H9 (cell line): ENCODE measurements around the gene STK32B. TPM values are rescaled to one million over a fixed set of nuclear protein-coding genes. Genes with fewer than 3 reads are reported as not detected.

Experiments
- DNase-seq: peaks from one replicate; pipeline ENCODE4 v3.0.0-alpha.2; 2017
- H2AFZ ChIP-seq: one replicate; pipeline ENCODE4 v1.6.1; 2013; ENCODE audit warnings: mild to moderate bottlenecking, low read length, control low read depth, moderate library complexity
- H2AK5ac ChIP-seq: 2 replicates; pipeline ENCODE4 v1.6.1; 2013; ENCODE audit warnings: low read length, control low read depth, mixed read lengths; ENCODE audit not compliant: insufficient read length
- H2BK120ac ChIP-seq: one replicate; pipeline ENCODE4 v1.6.1; 2013; ENCODE audit warnings: low read depth, mild to moderate bottlenecking, low read length, control low read depth, inconsistent platforms; ENCODE audit not compliant: poor library complexity, severe bottlenecking
- H2BK12ac ChIP-seq: 2 replicates; pipeline ENCODE4 v1.6.1; 2013; ENCODE audit warnings: low read length, control low read depth, mixed read lengths, low read depth; ENCODE audit not compliant: insufficient read length
- H2BK15ac ChIP-seq: 2 replicates; pipeline ENCODE4 v1.6.1; 2013; ENCODE audit warnings: low read depth, low read length, control low read depth
- H2BK20ac ChIP-seq: one replicate; pipeline ENCODE4 v1.6.1; 2013; ENCODE audit warnings: low read depth, mild to moderate bottlenecking, low read length, control low read depth, inconsistent platforms; ENCODE audit not compliant: poor library complexity, severe bottlenecking
- H2BK5ac ChIP-seq: 2 replicates; pipeline ENCODE4 v1.6.1; 2013; ENCODE audit warnings: low read length, control low read depth, mixed read lengths; ENCODE audit not compliant: insufficient read length
- H3K14ac ChIP-seq: 2 replicates; pipeline ENCODE4 v1.6.1; 2013; ENCODE audit warnings: low read length, control low read depth; ENCODE audit not compliant: insufficient read depth
- H3K18ac ChIP-seq: 2 replicates; pipeline ENCODE4 v1.6.1; 2013; ENCODE audit warnings: low read depth, mild to moderate bottlenecking, mixed read lengths, low read length, control low read depth; ENCODE audit not compliant: insufficient read length
- H3K23ac ChIP-seq: 2 replicates; pipeline ENCODE4 v1.6.1; 2013; ENCODE audit warnings: low read length, control low read depth, mixed read lengths, low read depth; ENCODE audit not compliant: insufficient read length
- H3K23me2 ChIP-seq: 2 replicates; pipeline ENCODE4 v1.6.1; 2013; ENCODE audit warnings: low read depth, mild to moderate bottlenecking, mixed read lengths, low read length, control low read depth; ENCODE audit not compliant: insufficient read length, poor library complexity, severe bottlenecking
- H3K27ac ChIP-seq: 2 replicates; pipeline ENCODE4 v1.5.1; 2013; ENCODE audit warnings: low read length, control low read depth, mixed read lengths, low read depth; ENCODE audit not compliant: insufficient read length
- H3K27me3 ChIP-seq: 2 replicates; pipeline ENCODE4 v1.6.1; 2013; ENCODE audit warnings: low read length, control low read depth, inconsistent platforms; ENCODE audit not compliant: insufficient read depth
- H3K4ac ChIP-seq: 2 replicates; pipeline ENCODE4 v1.6.1; 2013; ENCODE audit warnings: low read depth, mild to moderate bottlenecking, control low read depth, inconsistent platforms, low read length, moderate library complexity
- H3K4me1 ChIP-seq: 2 replicates; pipeline ENCODE4 v1.6.1; 2013; ENCODE audit warnings: low read length, control low read depth, inconsistent platforms; ENCODE audit not compliant: insufficient read depth
- H3K4me2 ChIP-seq: 2 replicates; pipeline ENCODE4 v1.6.1; 2013; ENCODE audit warnings: low read length, control low read depth, mixed read lengths; ENCODE audit not compliant: insufficient read length, insufficient read depth
- H3K56ac ChIP-seq: 2 replicates; pipeline ENCODE4 v1.6.1; 2013; ENCODE audit warnings: low read depth, mild to moderate bottlenecking, mixed read lengths, low read length, control low read depth; ENCODE audit not compliant: insufficient read length
- H3K79me1 ChIP-seq: 2 replicates; pipeline ENCODE4 v1.6.1; 2013; ENCODE audit warnings: low read depth, mild to moderate bottlenecking, moderate library complexity, low read length, control low read depth, inconsistent platforms; ENCODE audit not compliant: insufficient read depth, poor library complexity, severe bottlenecking
- H3K79me2 ChIP-seq: 2 replicates; pipeline ENCODE4 v1.6.1; 2013; ENCODE audit warnings: low read length, control low read depth, inconsistent platforms; ENCODE audit not compliant: insufficient read depth
- H3K9ac ChIP-seq: 2 replicates; pipeline ENCODE4 v1.6.1; 2013; ENCODE audit warnings: low read length, control low read depth, mixed read lengths; ENCODE audit not compliant: insufficient read length; ENCODE audit errors: extremely low read depth
- H3K9me3 ChIP-seq: one replicate; pipeline ENCODE4 v1.6.1; 2013; ENCODE audit warnings: low read depth, low read length, inconsistent platforms; ENCODE audit not compliant: control insufficient read depth
- H3T11ph ChIP-seq: one replicate; pipeline ENCODE4 v1.6.1; 2013; ENCODE audit warnings: mild to moderate bottlenecking, low read length, control low read depth, inconsistent platforms
- H4K20me1 ChIP-seq: one replicate; pipeline ENCODE4 v1.6.1; 2013; ENCODE audit not compliant: control insufficient read depth, insufficient read length, insufficient read depth
- H4K5ac ChIP-seq: 2 replicates; pipeline ENCODE4 v1.6.1; 2013; ENCODE audit warnings: low read depth, mild to moderate bottlenecking, mixed read lengths, low read length, control low read depth; ENCODE audit not compliant: insufficient read length
- H4K8ac ChIP-seq: replicated peaks from 2 replicates; pipeline ENCODE4 v1.6.1; 2013; ENCODE audit warnings: low read length, control low read depth, mixed read lengths, low read depth; ENCODE audit not compliant: insufficient read length
- H4K91ac ChIP-seq: 2 replicates; pipeline ENCODE4 v1.6.1; 2013; ENCODE audit warnings: low read depth, mild to moderate bottlenecking, moderate library complexity, mixed read lengths, low read length, control low read depth; ENCODE audit not compliant: insufficient read length
- H3K27ac Mint-ChIP-seq, 3 experiments: 2 replicates in 2 of 3; 3 replicates in 1 of 3; pipeline ENCODE4 v1.8.0; 2020 to 2021; ENCODE audit warnings: mixed read lengths in 3 of 3, mild to moderate bottlenecking in 1 of 3, moderate library complexity in 1 of 3
- H3K27me3 Mint-ChIP-seq: 2 replicates; pipeline ENCODE4 v1.8.0; 2021; ENCODE audit warnings: low read depth, mild to moderate bottlenecking, moderate library complexity, mixed read lengths
- H3K36me3 Mint-ChIP-seq, 3 experiments: 2 replicates in 2 of 3; 3 replicates in 1 of 3; pipeline ENCODE4 v1.8.0; 2020 to 2021; ENCODE audit warnings: low read depth in 3 of 3, mixed read lengths in 3 of 3; ENCODE audit not compliant: insufficient read depth in 1 of 3
- H3K4me1 Mint-ChIP-seq, 2 experiments: 2 replicates each; pipeline ENCODE4 v1.8.0; 2020; ENCODE audit warnings: mixed read lengths in 2 of 2
- H3K4me3 Mint-ChIP-seq, 2 experiments: 2 replicates in 1 of 2; 3 replicates in 1 of 2; pipeline ENCODE4 v1.8.0; 2020 to 2021; ENCODE audit warnings: mild to moderate bottlenecking in 2 of 2, mixed read lengths in 2 of 2, moderate library complexity in 1 of 2
- H3K9me3 Mint-ChIP-seq, 2 experiments: 2 replicates in 1 of 2; 3 replicates in 1 of 2; pipeline ENCODE4 v1.8.0; 2020; ENCODE audit warnings: mild to moderate bottlenecking in 2 of 2, mixed read lengths in 2 of 2, moderate library complexity in 1 of 2
- CTCF ChIP-seq: fragments of 200-600 bp; sonication (generic); conservative IDR thresholded peaks from 3 replicates; pipeline ENCODE4 v1.8.0; 2021; ENCODE audit warnings: antibody characterized with exemption, mild to moderate bottlenecking
- total RNA-seq: library from RNA; stranded (reverse); gene quantifications from 2 replicates; pipeline ENCODE4 v1.2.1, GENCODE V29; 2021

Gene STK32B
- total RNA-seq, 1 experiment from 2014 or later, result 1.0 TPM

GRCh38 chr4:5079581-5079980, 28.3 kb downstream of the STK32B start:
- TF ChIP-seq CTCF, result no peak
- Mint-ChIP-seq H3K36me3 (peaks cover 0 to 2% (median 0%) of the 10 kb centered on the region in 3 experiments; a peak in 1 of 7 replicates), H3K27me3 (no peaks in the 10 kb centered on the region; the same call in 1 of the 2 replicates), H3K27ac (no peak overlapping the region), H3K4me1 (peaks cover 3 to 5% of the 10 kb centered on the region in 2 experiments; a peak in 2 of 4 replicates), H3K9me3 (peaks cover 0 to 9% of the 10 kb centered on the region in 2 experiments; a peak in 2 of 5 replicates), H3K4me3 (no peak overlapping the region)
- H3K79me1 ChIP-seq, result no peaks in the 10 kb centered on the region
- no peak overlapping the region for H3K4ac ChIP-seq
- no peak overlapping the region for H2BK5ac ChIP-seq
- H3K27ac ChIP-seq, result no peak overlapping the region
- no peak for DNase-seq
- H3K9me3 ChIP-seq, result no peaks in the 10 kb centered on the region
- no peaks in the 10 kb centered on the region for H4K20me1 ChIP-seq
- no peak overlapping the region for H3K4me2 ChIP-seq
- no peak overlapping the region for H2BK12ac ChIP-seq
- H4K91ac ChIP-seq, result no peak overlapping the region
- no peaks in the 10 kb centered on the region for H3K23me2 ChIP-seq
- no peak overlapping the region for H3K23ac ChIP-seq
- H3K18ac ChIP-seq, result no peak overlapping the region
- H3K79me2 ChIP-seq, result no peaks in the 10 kb centered on the region
- H3T11ph ChIP-seq, result no peak overlapping the region
- no peak overlapping the region for H2BK20ac ChIP-seq
- no peak overlapping the region for H4K5ac ChIP-seq
- no peak overlapping the region for H3K9ac ChIP-seq
- no peak overlapping the region for H2BK15ac ChIP-seq
- H3K14ac ChIP-seq, result no peak overlapping the region
- no peaks in the 10 kb centered on the region for H3K27me3 ChIP-seq
- H4K8ac ChIP-seq, result no peak overlapping the region
- no peaks in the 10 kb centered on the region for H3K4me1 ChIP-seq
- H2AK5ac ChIP-seq, result no peak overlapping the region
- H2BK120ac ChIP-seq, result no peak overlapping the region
- no peak overlapping the region for H2AFZ ChIP-seq
- no peak overlapping the region for H3K56ac ChIP-seq
